22Rv1 (cell line): Measurements from ENCODE around the gene SGCD.

Source experiments
- H3K27ac ChIP-seq: fragments of 450-650 bp; 2 replicates; pipeline ENCODE4 v1.5.1; 2017
- ZFX ChIP-seq: fragments of 450-650 bp; IDR thresholded peaks from 2 replicates; pipeline ENCODE4 v1.6.1; 2017; ENCODE audit warnings: antibody characterized with exemption, borderline replicate concordance
- TF ChIP-seq, protein P1 (sequence below): fragments of 450-650 bp; IDR thresholded peaks from 2 replicates; pipeline ENCODE4 v1.5.1; 2017; ENCODE audit warnings: mild to moderate bottlenecking

SGCD gene

DNA sequence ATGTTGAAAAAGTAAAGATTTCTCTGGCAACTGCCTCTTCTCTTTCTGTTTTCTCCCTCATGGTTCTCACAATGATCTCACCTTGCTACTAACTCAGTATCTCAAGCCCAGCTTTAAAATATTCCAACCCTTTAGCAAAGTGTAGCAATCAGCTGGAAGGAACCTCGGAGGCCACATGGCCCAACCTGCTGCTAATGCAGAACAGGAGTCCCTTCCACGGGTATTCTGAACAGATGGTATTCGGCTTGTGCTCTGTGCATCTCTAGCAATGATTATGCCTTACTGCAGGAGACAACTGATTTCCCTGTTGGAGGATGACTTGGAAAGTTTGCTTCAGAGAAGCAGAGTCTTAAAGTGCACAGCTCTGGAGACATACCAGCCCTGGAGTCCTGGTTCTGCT lies 371.4 kb downstream of the SGCD start:
- TF ChIP-seq, protein P1, sequence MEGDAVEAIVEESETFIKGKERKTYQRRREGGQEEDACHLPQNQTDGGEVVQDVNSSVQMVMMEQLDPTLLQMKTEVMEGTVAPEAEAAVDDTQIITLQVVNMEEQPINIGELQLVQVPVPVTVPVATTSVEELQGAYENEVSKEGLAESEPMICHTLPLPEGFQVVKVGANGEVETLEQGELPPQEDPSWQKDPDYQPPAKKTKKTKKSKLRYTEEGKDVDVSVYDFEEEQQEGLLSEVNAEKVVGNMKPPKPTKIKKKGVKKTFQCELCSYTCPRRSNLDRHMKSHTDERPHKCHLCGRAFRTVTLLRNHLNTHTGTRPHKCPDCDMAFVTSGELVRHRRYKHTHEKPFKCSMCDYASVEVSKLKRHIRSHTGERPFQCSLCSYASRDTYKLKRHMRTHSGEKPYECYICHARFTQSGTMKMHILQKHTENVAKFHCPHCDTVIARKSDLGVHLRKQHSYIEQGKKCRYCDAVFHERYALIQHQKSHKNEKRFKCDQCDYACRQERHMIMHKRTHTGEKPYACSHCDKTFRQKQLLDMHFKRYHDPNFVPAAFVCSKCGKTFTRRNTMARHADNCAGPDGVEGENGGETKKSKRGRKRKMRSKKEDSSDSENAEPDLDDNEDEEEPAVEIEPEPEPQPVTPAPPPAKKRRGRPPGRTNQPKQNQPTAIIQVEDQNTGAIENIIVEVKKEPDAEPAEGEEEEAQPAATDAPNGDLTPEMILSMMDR, result no peak
- TF ChIP-seq ZFX, result no peak
- H3K27ac ChIP-seq, result no peak overlapping the region

DNA sequence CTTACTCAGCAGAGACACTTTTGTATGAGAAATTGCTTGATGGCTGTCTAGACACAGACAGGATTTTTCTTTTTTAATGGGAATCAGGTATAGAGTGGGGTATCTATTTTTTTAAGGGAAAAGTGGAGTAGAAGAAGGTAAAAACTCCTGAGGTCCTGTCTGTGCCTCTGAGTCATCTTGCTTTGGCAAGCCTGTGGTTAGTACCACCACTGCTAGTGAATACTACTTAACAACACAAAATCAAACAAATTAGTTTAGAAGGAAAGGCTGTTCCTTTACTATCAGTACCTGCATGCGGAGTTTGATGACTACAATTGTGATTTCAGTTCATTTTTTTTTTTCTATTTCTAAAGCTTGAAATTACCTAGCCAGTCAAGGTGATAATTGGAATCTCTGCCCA lies 372.2 kb downstream of the SGCD start:
- no peak overlapping the region for H3K27ac ChIP-seq
- no peak for TF ChIP-seq ZFX
- TF ChIP-seq, protein P1, result no peak

DNA sequence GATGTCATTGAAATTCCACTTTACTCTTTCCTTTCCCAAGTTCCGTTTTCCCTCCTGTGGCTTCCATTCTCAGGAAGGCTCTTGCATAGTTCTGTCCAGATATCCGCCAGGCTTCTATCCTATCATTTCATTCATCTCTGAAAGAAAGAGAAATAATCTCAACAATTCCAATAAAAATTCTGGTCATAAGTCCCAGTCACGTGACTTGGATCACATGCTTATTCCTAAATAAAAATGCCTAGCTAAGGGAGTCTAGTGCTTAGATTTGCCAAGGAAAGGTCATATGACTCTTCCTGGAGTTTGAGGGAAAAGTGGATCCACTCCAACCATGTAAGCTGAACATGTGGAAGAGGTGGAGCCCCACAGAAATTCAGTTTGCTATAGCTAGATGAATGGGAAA lies 377.2 kb downstream of the SGCD start:
- no peak for TF ChIP-seq ZFX
- TF ChIP-seq, protein P1, result no peak
- no peak overlapping the region for H3K27ac ChIP-seq

- no peak overlapping the region for H3K27ac ChIP-seq
These were observed 379.7 kb downstream of the SGCD start for GRCh38 chr5:156706631-156707030.

DNA sequence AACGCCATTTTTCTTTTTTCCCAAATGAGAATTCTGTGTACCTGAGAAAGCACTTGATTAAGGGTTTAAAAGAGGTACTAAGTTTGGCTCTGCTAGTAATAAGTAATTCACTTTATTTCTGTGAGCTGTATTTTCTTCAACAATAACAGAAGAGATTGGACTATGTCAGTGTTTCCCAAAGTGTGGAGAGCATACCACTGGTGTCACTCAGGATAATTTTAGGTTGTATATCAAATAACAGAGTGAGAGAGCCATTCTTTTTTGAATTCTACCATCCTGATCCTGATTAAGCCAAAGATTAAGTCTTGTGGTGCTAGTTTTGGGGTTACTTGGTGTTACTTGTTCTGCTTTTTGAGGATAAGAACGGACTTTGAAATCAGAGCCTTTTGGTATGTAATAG lies 380.8 kb downstream of the SGCD start:
- TF ChIP-seq, protein P1, result no peak
- no peak for TF ChIP-seq ZFX
- no peak overlapping the region for H3K27ac ChIP-seq

More at GRCh38 chr5:156706631-156707030, 379.7 kb downstream of the SGCD start:
- TF ChIP-seq ZFX, result no peak
- TF ChIP-seq, protein P1, result no peak

GRCh38 chr5:156715287-156715686 lies 388.3 kb downstream of the SGCD start:
- no peak for TF ChIP-seq ZFX
- TF ChIP-seq, protein P1, result no peak
- no peak overlapping the region for H3K27ac ChIP-seq

GRCh38 chr5:156716591-156717380 lies 389.8 kb downstream of the SGCD start:
- H3K27ac ChIP-seq, result no peak overlapping the region
- TF ChIP-seq ZFX, result no peak
- TF ChIP-seq, protein P1, result no peak
